Endodermal cell (in vitro differentiated cells): Measurements from ENCODE around the gene LDLRAD2. TPM values are rescaled to one million over a fixed set of nuclear protein-coding genes. Genes with fewer than 3 reads are reported as not detected.

Source experiments
- DNase-seq: peaks from one replicate; pipeline ENCODE4 v3.0.0-alpha.2; 2017
- H3K27ac ChIP-seq: 2 replicates; pipeline ENCODE4 v1.5.1; 2013; ENCODE audit warnings: mild to moderate bottlenecking, low read depth, low read length, moderate library complexity
- H3K27me3 ChIP-seq: 2 replicates; pipeline ENCODE4 v1.6.1; 2013; ENCODE audit warnings: mild to moderate bottlenecking, low read length, moderate library complexity; ENCODE audit not compliant: insufficient read depth, control insufficient read depth, poor library complexity, severe bottlenecking
- H3K36me3 ChIP-seq: 2 replicates; pipeline ENCODE4 v1.7.0; 2013; ENCODE audit warnings: mild to moderate bottlenecking, low read length, moderate library complexity; ENCODE audit not compliant: control insufficient read depth, insufficient read depth
- H3K4me1 ChIP-seq: one replicate; pipeline ENCODE4 v1.7.0; 2013; ENCODE audit warnings: low read length; ENCODE audit not compliant: control insufficient read depth, insufficient read depth
- H3K4me3 ChIP-seq: 2 replicates; pipeline ENCODE4 v1.5.1; 2013; ENCODE audit warnings: mild to moderate bottlenecking, low read length, moderate library complexity
- H3K9ac ChIP-seq: 2 replicates; pipeline ENCODE4 v1.6.1; 2013; ENCODE audit warnings: mild to moderate bottlenecking, low read length, moderate library complexity; ENCODE audit not compliant: poor library complexity, severe bottlenecking; ENCODE audit errors: extremely low read depth
- H3K9me3 ChIP-seq: 2 replicates; pipeline ENCODE4 v1.6.1; 2013; ENCODE audit warnings: mild to moderate bottlenecking, low read length, moderate library complexity; ENCODE audit not compliant: control insufficient read depth
- H3K27ac Mint-ChIP-seq: 2 replicates; pipeline ENCODE4 v1.8.0; 2020; ENCODE audit warnings: mixed read lengths
- H3K27me3 Mint-ChIP-seq: 2 replicates; pipeline ENCODE4 v1.8.0; 2021; ENCODE audit warnings: mild to moderate bottlenecking, mixed read lengths; ENCODE audit not compliant: insufficient read depth
- H3K36me3 Mint-ChIP-seq: 2 replicates; pipeline ENCODE4 v1.8.0; 2020; ENCODE audit warnings: low read depth, mixed read lengths
- H3K4me1 Mint-ChIP-seq: 2 replicates; pipeline ENCODE4 v1.8.0; 2020; ENCODE audit warnings: mixed read lengths
- H3K4me3 Mint-ChIP-seq: 2 replicates; pipeline ENCODE4 v1.8.0; 2020; ENCODE audit warnings: mild to moderate bottlenecking, moderate library complexity, mixed read lengths
- H3K9me3 Mint-ChIP-seq: 2 replicates; pipeline ENCODE4 v1.8.0; 2020; ENCODE audit warnings: mild to moderate bottlenecking, mixed read lengths
- WGBS, 2 experiments: methylation state at CpG; one replicate each; pipeline versions ENCODE4 v1.1.5 to v1.1.7; 2013; ENCODE audit warnings: missing lambda C conversion rate in 2 of 2, mixed read lengths in 1 of 2; ENCODE audit not compliant: insufficient coverage in 1 of 2, insufficient read length in 1 of 2; 5-methylcytosine and 5-hydroxymethylcytosine counted together
- total RNA-seq, 2 donors: library from RNA; stranded (reverse); fragmentation: NEBNext Ultra II Directional in 1 of 2; extraction: Animal tissue kit (Norgen Biotek cat#: 25700) in 1 of 2; gene quantifications; 2 replicates in 1 of 2; 3 replicates in 1 of 2; pipeline ENCODE4 v1.2.1, GENCODE V29; 2021
- TF ChIP-seq, protein P1 (sequence below): fragments of 200-600 bp; sonication (generic); conservative IDR thresholded peaks from 2 replicates; pipeline ENCODE4 v1.5.0; 2021; ENCODE audit warnings: antibody characterized with exemption, mild to moderate bottlenecking

Gene LDLRAD2
- total RNA-seq, 2 donors from 2014 or later = 0.58 to 0.88 TPM

GRCh38 chr1:21868482-21868881, 56.4 kb downstream of the LDLRAD2 start:
- no peaks in the 10 kb centered on the region for H3K9me3 Mint-ChIP-seq
- WGBS, 2 experiments = 92 to 98% methylated on average over 5 to 7 of the region's 7 CpGs
- DNase-seq = no peak
- peak overlapping the region; percentile 55 for H3K27ac Mint-ChIP-seq
- peaks cover 18% of the 10 kb centered on the region for H3K4me1 Mint-ChIP-seq
- no peak overlapping the region for H3K4me3 Mint-ChIP-seq
- H3K9me3 ChIP-seq = peaks cover under 1% of the 10 kb centered on the region
- no peaks in the 10 kb centered on the region for H3K27me3 ChIP-seq
- H3K9ac ChIP-seq = no peak overlapping the region
- no peak overlapping the region for H3K4me3 ChIP-seq
- no peaks in the 10 kb centered on the region for H3K27me3 Mint-ChIP-seq
- peaks cover 50% of the 10 kb centered on the region for H3K36me3 Mint-ChIP-seq
- H3K4me1 ChIP-seq = peaks cover 3% of the 10 kb centered on the region
- H3K27ac ChIP-seq = no peak overlapping the region
- H3K36me3 ChIP-seq = peaks cover 70% of the 10 kb centered on the region
- TF ChIP-seq, protein P1, sequence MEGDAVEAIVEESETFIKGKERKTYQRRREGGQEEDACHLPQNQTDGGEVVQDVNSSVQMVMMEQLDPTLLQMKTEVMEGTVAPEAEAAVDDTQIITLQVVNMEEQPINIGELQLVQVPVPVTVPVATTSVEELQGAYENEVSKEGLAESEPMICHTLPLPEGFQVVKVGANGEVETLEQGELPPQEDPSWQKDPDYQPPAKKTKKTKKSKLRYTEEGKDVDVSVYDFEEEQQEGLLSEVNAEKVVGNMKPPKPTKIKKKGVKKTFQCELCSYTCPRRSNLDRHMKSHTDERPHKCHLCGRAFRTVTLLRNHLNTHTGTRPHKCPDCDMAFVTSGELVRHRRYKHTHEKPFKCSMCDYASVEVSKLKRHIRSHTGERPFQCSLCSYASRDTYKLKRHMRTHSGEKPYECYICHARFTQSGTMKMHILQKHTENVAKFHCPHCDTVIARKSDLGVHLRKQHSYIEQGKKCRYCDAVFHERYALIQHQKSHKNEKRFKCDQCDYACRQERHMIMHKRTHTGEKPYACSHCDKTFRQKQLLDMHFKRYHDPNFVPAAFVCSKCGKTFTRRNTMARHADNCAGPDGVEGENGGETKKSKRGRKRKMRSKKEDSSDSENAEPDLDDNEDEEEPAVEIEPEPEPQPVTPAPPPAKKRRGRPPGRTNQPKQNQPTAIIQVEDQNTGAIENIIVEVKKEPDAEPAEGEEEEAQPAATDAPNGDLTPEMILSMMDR = no peak

DNA sequence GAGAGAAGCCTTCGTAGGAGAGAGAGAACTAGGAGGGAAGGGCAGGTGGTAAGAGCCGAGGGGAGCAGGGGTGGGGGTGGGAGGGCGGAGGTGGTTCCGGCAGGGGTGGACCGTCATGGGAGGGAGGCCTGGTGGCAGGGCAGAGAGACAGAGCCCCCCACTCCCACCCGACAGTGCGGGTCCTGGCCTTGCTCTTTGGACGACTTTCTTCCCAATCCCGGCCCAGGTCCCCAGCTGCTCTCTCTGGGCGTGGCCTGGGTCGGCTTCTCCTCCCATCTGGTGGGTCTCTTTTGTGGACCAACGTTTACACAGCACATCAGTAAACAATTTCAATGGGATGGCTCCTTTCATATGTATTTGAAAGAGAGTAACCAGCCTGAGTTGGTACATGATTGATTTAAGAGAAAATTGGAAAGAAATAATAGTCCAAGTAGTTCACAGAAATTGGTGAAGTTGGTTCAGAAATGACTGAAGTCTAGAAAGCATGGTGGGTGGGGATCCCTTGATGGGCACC, 56.9 kb downstream of the LDLRAD2 start:
- Histone ChIP-seq H3K4me1 (peaks cover 3% of the 10 kb centered on the region), H3K27me3 (no peaks in the 10 kb centered on the region), H3K4me3 (no peak overlapping the region), H3K9ac (no peak overlapping the region), H3K36me3 (peaks cover 73% of the 10 kb centered on the region), H3K9me3 (no peaks in the 10 kb centered on the region), H3K27ac (no peak overlapping the region)
- H3K4me3 Mint-ChIP-seq = no peak overlapping the region
- H3K9me3 Mint-ChIP-seq = no peaks in the 10 kb centered on the region
- H3K4me1 Mint-ChIP-seq = peaks cover 18% of the 10 kb centered on the region
- TF ChIP-seq, protein P1 = no peak
- H3K36me3 Mint-ChIP-seq = peaks cover 52% of the 10 kb centered on the region
- 88 to 89% methylated on average over 7 to 12 of the region's 12 CpGs for WGBS, 2 experiments
- H3K27ac Mint-ChIP-seq = no peak overlapping the region
- H3K27me3 Mint-ChIP-seq = no peaks in the 10 kb centered on the region
- DNase-seq = no peak

DNA sequence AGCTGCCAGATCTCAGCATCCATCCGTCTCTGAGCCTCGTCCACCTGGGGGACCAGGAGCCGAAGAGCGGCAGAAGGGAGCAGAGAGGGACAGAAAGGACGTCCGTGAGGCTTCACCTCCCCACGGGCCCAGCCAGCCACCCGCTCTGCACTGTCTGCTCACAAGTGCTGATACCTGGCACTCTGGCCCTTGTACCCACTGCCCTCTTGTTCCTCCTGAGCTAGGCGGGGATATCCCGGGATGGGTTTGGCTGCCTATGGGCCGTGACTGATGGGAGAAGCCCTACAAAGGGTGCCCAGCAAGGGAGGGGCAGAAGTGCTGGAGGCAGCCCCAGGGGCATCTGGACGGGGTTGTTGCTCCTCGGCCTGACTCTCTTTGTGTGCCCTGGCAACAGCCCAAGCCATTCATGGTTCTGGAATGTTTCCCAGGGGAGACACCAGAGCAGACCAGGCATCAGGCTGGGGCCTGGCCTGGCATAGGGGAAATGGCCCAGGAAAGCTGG, 57.6 kb downstream of the LDLRAD2 start:
- TF ChIP-seq, protein P1 = no peak
- H3K27ac Mint-ChIP-seq = no peak overlapping the region
- peaks cover 18% of the 10 kb centered on the region for H3K4me1 Mint-ChIP-seq
- Histone ChIP-seq H3K27me3 (no peaks in the 10 kb centered on the region), H3K9me3 (no peaks in the 10 kb centered on the region), H3K9ac (no peak overlapping the region), H3K36me3 (peaks cover 73% of the 10 kb centered on the region), H3K27ac (no peak overlapping the region), H3K4me3 (no peak overlapping the region), H3K4me1 (peaks cover 3% of the 10 kb centered on the region)
- H3K4me3 Mint-ChIP-seq = no peak overlapping the region
- H3K9me3 Mint-ChIP-seq = no peaks in the 10 kb centered on the region
- peaks cover 47% of the 10 kb centered on the region for H3K36me3 Mint-ChIP-seq
- no peaks in the 10 kb centered on the region for H3K27me3 Mint-ChIP-seq
- 90 to 100% methylated on average over 1 to 13 of the region's 13 CpGs for WGBS, 2 experiments
- no peak for DNase-seq
